Left hindlimb (tissue), 1 donor: ENCODE results near the gene LAMTOR5.

Source experiments
- DNase-seq: peaks from one replicate; pipeline ENCODE4 v3.0.0-alpha.2; 2018

LAMTOR5 gene

DNA sequence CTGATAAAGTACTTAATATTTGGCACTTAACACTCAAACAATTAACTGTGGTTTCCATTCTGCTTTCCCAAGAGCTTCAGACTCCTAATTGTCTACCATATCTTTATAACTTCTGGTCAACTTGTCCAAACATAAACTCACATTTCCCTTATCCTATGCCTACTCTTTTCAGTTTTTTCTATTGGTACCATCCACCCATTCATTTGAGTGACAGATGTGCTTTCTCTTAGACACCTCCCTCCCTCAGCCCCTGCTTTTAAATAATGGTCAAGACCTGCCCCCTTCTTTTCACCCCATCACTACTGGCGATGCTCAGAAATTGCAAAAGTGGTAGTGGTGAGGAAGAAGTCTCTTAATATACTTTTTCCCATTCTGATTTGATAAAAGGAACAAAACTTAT, 22.1 kb downstream of the LAMTOR5 start:
- DNase-seq, result no peak

DNA sequence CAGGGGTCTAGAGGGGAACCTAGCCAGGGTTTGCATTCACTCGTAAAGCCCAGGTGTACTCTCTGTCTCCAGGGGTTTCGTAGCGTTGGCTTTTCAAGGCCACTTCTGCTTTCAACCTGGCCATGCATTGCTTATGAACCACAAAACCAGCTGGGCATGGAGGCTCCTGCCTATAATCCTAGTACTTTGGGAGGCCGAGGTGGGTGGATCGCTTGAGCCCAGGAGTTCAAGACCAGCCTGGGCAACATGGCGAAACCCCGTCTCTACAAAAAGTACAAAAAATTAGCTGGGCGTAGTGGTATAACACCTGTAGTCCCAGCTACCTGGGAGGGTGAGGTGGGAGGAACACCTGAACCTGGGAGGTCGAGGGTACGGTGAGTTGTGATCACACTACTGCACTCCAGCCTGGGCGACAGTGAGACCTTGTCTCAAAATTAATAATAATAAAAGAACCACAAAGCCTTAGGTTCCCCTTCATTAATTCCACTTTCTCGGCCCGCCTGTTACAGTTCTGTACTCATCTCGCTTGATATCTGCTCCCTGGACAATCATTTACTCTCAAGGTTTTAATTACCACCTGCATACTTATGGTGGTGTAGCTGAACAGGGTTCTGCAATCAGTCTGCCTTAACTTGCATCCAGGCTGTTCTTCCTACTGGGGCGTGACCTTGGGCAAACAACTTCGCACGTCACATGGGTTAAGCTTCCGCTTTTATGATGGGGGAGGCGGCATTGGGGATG, 22.7 kb downstream of the LAMTOR5 start:
- no peak for DNase-seq

- no peak for DNase-seq
These were observed 24.1 kb downstream of the LAMTOR5 start for GRCh38 chr1:110383251-110383990.

GRCh38 chr1:110380672-110381283, 26.7 kb downstream of the LAMTOR5 start:
- DNase-seq, result no peak

DNA sequence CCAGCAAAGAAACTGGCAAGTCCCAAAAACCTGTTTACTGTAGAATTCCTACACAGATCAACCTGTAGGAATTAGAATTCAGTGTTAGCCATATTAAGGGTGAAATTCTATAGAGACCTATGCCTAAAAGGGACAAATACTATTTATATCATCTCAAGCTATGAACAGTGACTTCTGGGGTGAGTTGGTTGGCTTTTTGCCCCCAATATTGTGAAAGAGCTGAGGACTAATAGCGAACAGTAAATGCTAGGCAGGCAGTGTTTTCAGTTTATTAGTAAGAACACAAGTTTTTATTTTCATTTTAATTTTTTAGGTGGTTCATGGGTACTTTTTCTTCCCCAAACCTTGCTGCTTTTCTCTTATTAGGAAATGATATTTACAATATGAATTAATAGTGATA, 32.0 kb downstream of the LAMTOR5 start:
- no peak for DNase-seq

DNA sequence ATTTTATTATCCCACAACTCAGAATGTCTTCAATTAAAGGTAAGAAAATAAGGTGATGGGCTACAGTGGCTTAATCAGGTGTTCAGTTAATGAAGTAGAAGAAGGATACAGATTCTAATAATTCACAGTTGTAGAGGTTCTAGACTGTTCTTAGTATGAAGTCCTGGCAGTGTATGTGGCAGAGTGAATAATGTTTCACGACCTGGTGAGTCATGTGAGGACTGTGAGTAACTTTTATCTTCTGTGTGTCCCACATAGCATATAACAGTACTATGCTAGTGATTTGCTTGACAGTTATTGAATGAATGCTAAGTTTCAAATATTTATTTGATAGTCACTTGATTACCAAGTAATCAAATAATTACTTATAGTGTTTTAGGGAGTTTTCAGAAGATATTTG, 36.7 kb downstream of the LAMTOR5 start:
- DNase-seq, result no peak

GRCh38 chr1:110364221-110364620, 43.3 kb downstream of the LAMTOR5 start:
- no peak for DNase-seq

- DNase-seq, result no peak
These were observed 45.6 kb downstream of the LAMTOR5 start for GRCh38 chr1:110361856-110362255.

DNA sequence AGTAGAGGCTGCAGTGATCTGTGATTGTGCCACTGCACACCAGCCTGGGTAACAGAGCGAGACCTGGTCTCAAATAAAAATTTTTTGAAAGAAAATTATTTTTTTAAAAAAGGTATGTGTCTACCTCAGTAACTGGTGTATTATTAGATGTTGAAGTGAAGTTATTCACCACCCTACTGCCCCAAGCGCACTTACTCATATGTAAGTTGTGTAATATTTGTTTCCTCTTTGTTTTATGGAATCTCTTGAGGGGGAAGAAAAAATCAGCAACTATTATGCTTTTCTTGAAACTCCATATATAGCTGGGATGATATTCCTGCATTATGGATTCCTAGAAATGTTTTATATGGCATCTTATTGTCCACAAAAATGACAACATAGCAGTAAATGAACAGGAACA, 47.1 kb downstream of the LAMTOR5 start:
- DNase-seq, result no peak

- DNase-seq, result no peak
These were observed 51.1 kb downstream of the LAMTOR5 start for GRCh38 chr1:110356379-110356778.

GRCh38 chr1:110355321-110355720, 52.2 kb downstream of the LAMTOR5 start:
- DNase-seq, result no peak
